Karpas-422 (cell line): Measurements from ENCODE around the gene STAT6. TPM values are rescaled to one million over a fixed set of nuclear protein-coding genes. Genes with fewer than 3 reads are reported as not detected.

Experiments
- DNase-seq: peaks from one replicate; pipeline ENCODE4 v3.0.0-alpha.2; 2015
- H2AFZ ChIP-seq: fragments of 200-600 bp; sonication (generic); 2 replicates; pipeline ENCODE4 v1.6.1; 2014; ENCODE audit warnings: antibody characterized with exemption, low read length, mixed read lengths
- H3K27ac ChIP-seq: fragments of 200-600 bp; sonication (generic); 2 replicates; pipeline ENCODE4 v1.5.1; 2014; ENCODE audit warnings: mild to moderate bottlenecking, low read length, moderate library complexity
- H3K27me3 ChIP-seq: fragments of 200-600 bp; sonication (generic); 2 replicates; pipeline ENCODE4 v1.6.1; 2014; ENCODE audit warnings: low read length, mixed read lengths
- H3K36me3 ChIP-seq: fragments of 200-600 bp; sonication (generic); 2 replicates; pipeline ENCODE4 v1.6.1; 2014; ENCODE audit warnings: low read length, mixed read lengths; ENCODE audit not compliant: insufficient read depth
- H3K4me1 ChIP-seq: fragments of 200-600 bp; sonication (generic); 2 replicates; pipeline ENCODE4 v1.6.1; 2014; ENCODE audit warnings: mild to moderate bottlenecking, low read length, mixed read lengths
- H3K4me2 ChIP-seq: fragments of 200-600 bp; sonication (generic); 2 replicates; pipeline ENCODE4 v1.6.1; 2014; ENCODE audit warnings: low read length, low read depth, mild to moderate bottlenecking; ENCODE audit not compliant: poor library complexity, severe bottlenecking
- H3K4me3 ChIP-seq: fragments of 200-600 bp; sonication (generic); 2 replicates; pipeline ENCODE4 v1.5.1; 2014; ENCODE audit warnings: mild to moderate bottlenecking, antibody characterized with exemption, low read length, mixed read lengths
- H3K79me2 ChIP-seq: fragments of 200-600 bp; sonication (generic); 2 replicates; pipeline ENCODE4 v1.6.1; 2014; ENCODE audit warnings: mild to moderate bottlenecking, low read length, mixed read lengths
- H3K9ac ChIP-seq: fragments of 200-600 bp; sonication (generic); 2 replicates; pipeline ENCODE4 v1.6.0; 2014; ENCODE audit warnings: low read length
- H3K9me2 ChIP-seq: fragments of 200-600 bp; sonication (generic), shearing (Covaris generic); replicated peaks from 2 replicates; pipeline ENCODE4 v1.6.0; 2014; ENCODE audit warnings: mild to moderate bottlenecking, low read length, moderate library complexity; ENCODE audit not compliant: insufficient read depth
- H3K9me3 ChIP-seq: fragments of 300-700, 200-600 bp; sonication (generic); 2 replicates; pipeline ENCODE4 v1.6.1; 2014; ENCODE audit warnings: low read length, mixed read lengths
- H4K20me1 ChIP-seq: fragments of 200-600 bp; sonication (generic); 2 replicates; pipeline ENCODE4 v1.6.1; 2014; ENCODE audit warnings: mild to moderate bottlenecking, antibody characterized with exemption, low read length, low read depth; ENCODE audit not compliant: insufficient read depth
- total RNA-seq: library from RNA; depleted of rRNA; stranded (reverse); fragments of >200 nt; shearing (Covaris generic); gene quantifications from 2 replicates; pipeline ENCODE4 v1.2.3, GENCODE V29; 2014; ENCODE audit warnings: low replicate concordance

Gene STAT6
- total RNA-seq, 1 experiment from 2014 or later, result 116 TPM

GRCh38 chr12:57149245-57149900 lies 38.2 kb upstream of the STAT6 start:
- Histone ChIP-seq H3K9ac (no peak overlapping the region), H2AFZ (no peak overlapping the region), H4K20me1 (no peaks in the 10 kb centered on the region), H3K4me2 (no peak overlapping the region), H3K9me3 (no peaks in the 10 kb centered on the region), H3K79me2 (no peaks in the 10 kb centered on the region), H3K4me3 (no peak overlapping the region), H3K4me1 (no peaks in the 10 kb centered on the region), H3K27ac (no peak overlapping the region), H3K27me3 (no peaks in the 10 kb centered on the region), H3K36me3 (no peaks in the 10 kb centered on the region), H3K9me2 (no peaks in the 10 kb centered on the region)
- no peak for DNase-seq

GRCh38 chr12:57148469-57149244 lies 37.5 kb upstream of the STAT6 start:
- Histone ChIP-seq H3K27ac (no peak overlapping the region), H2AFZ (no peak overlapping the region), H3K4me3 (no peak overlapping the region), H3K4me2 (no peak overlapping the region), H4K20me1 (no peaks in the 10 kb centered on the region), H3K79me2 (no peaks in the 10 kb centered on the region), H3K27me3 (no peaks in the 10 kb centered on the region), H3K36me3 (no peaks in the 10 kb centered on the region), H3K4me1 (no peaks in the 10 kb centered on the region), H3K9me3 (no peaks in the 10 kb centered on the region), H3K9ac (no peak overlapping the region), H3K9me2 (no peaks in the 10 kb centered on the region)
- DNase-seq, result no peak

GRCh38 chr12:57146961-57147944 lies 36.1 kb upstream of the STAT6 start, which contains the start of gene LRP1-AS:
Gene LRP1-AS, minus strand, starts transcription at chr12:57147619.
- Histone ChIP-seq H3K4me1 (no peaks in the 10 kb centered on the region), H3K27me3 (no peaks in the 10 kb centered on the region), H3K79me2 (no peaks in the 10 kb centered on the region), H3K27ac (no peak within 1 kb of the TSS), H3K4me3 (no peak within 1 kb of the TSS), H2AFZ (no peak within 1 kb of the TSS), H4K20me1 (no peaks in the 10 kb centered on the region), H3K9me2 (no peaks in the 10 kb centered on the region), H3K9me3 (no peaks in the 10 kb centered on the region), H3K36me3 (no peaks in the 10 kb centered on the region), H3K9ac (no peak within 1 kb of the TSS), H3K4me2 (no peak within 1 kb of the TSS)
- no peak for DNase-seq

GRCh38 chr12:57146092-57146491 lies 34.9 kb upstream of the STAT6 start:
- no peak overlapping the region for H3K4me2 ChIP-seq
- DNase-seq, result no peak
- no peak overlapping the region for H3K9ac ChIP-seq

GRCh38 chr12:57145460-57146059 lies 34.4 kb upstream of the STAT6 start:
- H3K36me3 ChIP-seq, result no peaks in the 10 kb centered on the region
- no peak overlapping the region for H2AFZ ChIP-seq
- H3K27ac ChIP-seq, result no peak overlapping the region
- no peak overlapping the region for H3K4me2 ChIP-seq
- H3K9me2 ChIP-seq, result no peaks in the 10 kb centered on the region
- H3K4me3 ChIP-seq, result no peak overlapping the region
- no peak for DNase-seq
- H3K79me2 ChIP-seq, result no peaks in the 10 kb centered on the region
- no peaks in the 10 kb centered on the region for H3K27me3 ChIP-seq
- H3K4me1 ChIP-seq, result no peaks in the 10 kb centered on the region
- H3K9me3 ChIP-seq, result no peaks in the 10 kb centered on the region
- no peaks in the 10 kb centered on the region for H4K20me1 ChIP-seq
- no peak overlapping the region for H3K9ac ChIP-seq

More at GRCh38 chr12:57146092-57146491, 34.9 kb upstream of the STAT6 start:
- Histone ChIP-seq H3K27me3 (no peaks in the 10 kb centered on the region), H3K4me1 (no peaks in the 10 kb centered on the region), H3K27ac (no peak overlapping the region), H3K9me2 (no peaks in the 10 kb centered on the region), H3K4me3 (no peak overlapping the region), H3K79me2 (no peaks in the 10 kb centered on the region), H4K20me1 (no peaks in the 10 kb centered on the region), H2AFZ (no peak overlapping the region), H3K9me3 (no peaks in the 10 kb centered on the region), H3K36me3 (no peaks in the 10 kb centered on the region)

- Histone ChIP-seq H3K27ac (no peak overlapping the region), H3K27me3 (no peaks in the 10 kb centered on the region)
- DNase-seq, result no peak
Observed at GRCh38 chr12:57143454-57143853, 32.3 kb upstream of the STAT6 start.

GRCh38 chr12:57142727-57143126 lies 31.6 kb upstream of the STAT6 start:
- Histone ChIP-seq H3K27ac (no peak overlapping the region), H4K20me1 (no peaks in the 10 kb centered on the region), H3K36me3 (no peaks in the 10 kb centered on the region), H3K9me2 (no peaks in the 10 kb centered on the region), H3K4me2 (no peak overlapping the region), H3K79me2 (no peaks in the 10 kb centered on the region), H3K4me3 (no peak overlapping the region), H2AFZ (no peak overlapping the region), H3K9me3 (no peaks in the 10 kb centered on the region), H3K27me3 (no peaks in the 10 kb centered on the region), H3K4me1 (no peaks in the 10 kb centered on the region), H3K9ac (no peak overlapping the region)
- DNase-seq, result no peak

More at GRCh38 chr12:57143454-57143853, 32.3 kb upstream of the STAT6 start:
- H3K9me3 ChIP-seq, result no peaks in the 10 kb centered on the region
- no peaks in the 10 kb centered on the region for H3K9me2 ChIP-seq
- H3K9ac ChIP-seq, result no peak overlapping the region
- no peaks in the 10 kb centered on the region for H3K36me3 ChIP-seq
- no peaks in the 10 kb centered on the region for H3K79me2 ChIP-seq
- H3K4me1 ChIP-seq, result no peaks in the 10 kb centered on the region
- H3K4me3 ChIP-seq, result no peak overlapping the region
- no peaks in the 10 kb centered on the region for H4K20me1 ChIP-seq
- H2AFZ ChIP-seq, result no peak overlapping the region
- no peak overlapping the region for H3K4me2 ChIP-seq
